HCEC 1CT (cell line): ENCODE data around the gene H6PD.
A peak's percentile ranks its signal among the peaks of the same experiment; 100 is the strongest.

Source experiments
- DNase-seq: peaks from one replicate; pipeline ENCODE4 v3.0.0-alpha.2; 2017

Gene H6PD, protein sequence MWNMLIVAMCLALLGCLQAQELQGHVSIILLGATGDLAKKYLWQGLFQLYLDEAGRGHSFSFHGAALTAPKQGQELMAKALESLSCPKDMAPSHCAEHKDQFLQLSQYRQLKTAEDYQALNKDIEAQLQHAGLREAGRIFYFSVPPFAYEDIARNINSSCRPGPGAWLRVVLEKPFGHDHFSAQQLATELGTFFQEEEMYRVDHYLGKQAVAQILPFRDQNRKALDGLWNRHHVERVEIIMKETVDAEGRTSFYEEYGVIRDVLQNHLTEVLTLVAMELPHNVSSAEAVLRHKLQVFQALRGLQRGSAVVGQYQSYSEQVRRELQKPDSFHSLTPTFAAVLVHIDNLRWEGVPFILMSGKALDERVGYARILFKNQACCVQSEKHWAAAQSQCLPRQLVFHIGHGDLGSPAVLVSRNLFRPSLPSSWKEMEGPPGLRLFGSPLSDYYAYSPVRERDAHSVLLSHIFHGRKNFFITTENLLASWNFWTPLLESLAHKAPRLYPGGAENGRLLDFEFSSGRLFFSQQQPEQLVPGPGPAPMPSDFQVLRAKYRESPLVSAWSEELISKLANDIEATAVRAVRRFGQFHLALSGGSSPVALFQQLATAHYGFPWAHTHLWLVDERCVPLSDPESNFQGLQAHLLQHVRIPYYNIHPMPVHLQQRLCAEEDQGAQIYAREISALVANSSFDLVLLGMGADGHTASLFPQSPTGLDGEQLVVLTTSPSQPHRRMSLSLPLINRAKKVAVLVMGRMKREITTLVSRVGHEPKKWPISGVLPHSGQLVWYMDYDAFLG

DNA sequence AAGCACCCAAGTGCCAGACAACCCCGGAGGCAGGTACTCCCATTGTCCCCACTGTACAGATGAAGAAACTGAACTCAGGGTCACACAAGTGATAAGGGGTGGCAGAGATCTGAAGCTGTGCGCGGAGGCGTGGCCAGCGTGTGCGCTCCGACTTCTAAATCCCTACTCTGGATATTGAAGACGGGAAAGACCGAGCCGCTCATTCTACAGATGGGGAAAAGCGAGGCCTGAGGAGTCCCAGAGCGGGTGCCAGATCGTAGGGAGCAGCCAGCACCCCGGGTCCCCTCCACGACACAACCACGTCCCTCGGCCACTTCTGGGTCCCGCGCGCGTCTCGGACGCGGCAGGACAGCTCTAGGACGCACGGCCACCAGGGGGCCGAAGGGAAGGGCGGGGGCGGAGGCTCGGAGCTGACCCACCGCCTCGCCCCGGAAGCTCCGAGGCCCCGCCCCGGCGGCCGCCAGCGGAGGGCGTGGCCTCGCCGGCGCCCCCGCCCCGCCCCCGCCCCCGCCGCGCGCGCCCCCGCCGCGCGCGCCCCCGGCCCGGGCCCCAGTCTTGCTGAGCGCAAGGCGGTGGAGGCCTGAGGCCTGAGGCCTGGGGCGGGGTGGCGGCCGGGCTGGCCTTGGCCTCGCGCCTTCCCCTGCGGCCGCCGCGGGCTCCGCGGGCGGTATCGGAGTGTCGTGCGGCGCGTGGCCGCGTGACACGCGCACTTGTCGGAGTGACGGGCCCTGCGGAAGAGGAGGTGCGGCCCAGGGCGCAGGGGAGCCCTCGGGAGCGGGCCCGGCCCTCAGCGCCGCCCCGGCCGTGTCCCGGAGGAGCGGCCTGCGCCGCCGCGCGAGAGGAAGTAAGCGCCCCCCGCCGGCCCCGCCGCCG, at the start of gene H6PD:
Gene H6PD, plus strand, starts transcription at position 552 of the 873 bp plus-strand sequence. CDS start 10,161 bp downstream, outside the sequence.
- DNase-seq, result peak; percentile 79

DNA sequence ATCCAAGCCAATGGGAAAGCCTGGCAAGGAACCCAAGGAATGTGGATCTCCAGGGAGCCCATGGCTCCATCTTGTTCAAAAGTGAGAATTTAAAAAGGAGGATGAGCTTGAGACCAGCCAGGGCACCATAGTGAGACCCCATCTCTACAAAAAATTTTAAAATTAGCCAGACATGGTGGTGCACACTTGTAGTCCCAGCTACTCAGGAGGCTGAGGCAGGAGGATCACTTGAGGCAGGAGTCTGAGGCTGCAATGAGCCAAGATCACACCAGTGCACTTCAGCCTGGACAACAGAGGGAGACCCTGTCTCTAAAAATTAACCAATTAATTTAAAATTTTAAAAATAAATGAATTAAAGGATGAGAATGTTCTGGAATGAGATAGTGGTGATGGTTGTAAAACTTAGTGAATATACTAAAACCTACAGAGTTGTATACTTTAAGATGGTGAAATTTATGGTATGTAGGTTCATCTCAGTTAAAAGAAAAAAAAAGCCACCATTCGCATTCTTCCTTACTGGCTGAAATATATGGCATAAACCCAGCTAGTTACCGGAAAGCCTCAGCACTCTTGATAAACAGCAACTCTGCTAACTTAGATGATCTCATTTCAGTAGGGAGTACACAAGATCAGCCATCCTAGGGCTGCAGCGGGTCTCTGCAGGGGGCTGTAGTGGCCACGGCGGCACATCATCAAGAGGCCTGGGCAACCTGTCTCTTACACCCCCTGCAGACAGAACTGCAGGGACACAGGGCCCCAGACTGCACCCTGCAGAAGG, 48.3 kb upstream of the H6PD start:
- DNase-seq, result no peak

DNA sequence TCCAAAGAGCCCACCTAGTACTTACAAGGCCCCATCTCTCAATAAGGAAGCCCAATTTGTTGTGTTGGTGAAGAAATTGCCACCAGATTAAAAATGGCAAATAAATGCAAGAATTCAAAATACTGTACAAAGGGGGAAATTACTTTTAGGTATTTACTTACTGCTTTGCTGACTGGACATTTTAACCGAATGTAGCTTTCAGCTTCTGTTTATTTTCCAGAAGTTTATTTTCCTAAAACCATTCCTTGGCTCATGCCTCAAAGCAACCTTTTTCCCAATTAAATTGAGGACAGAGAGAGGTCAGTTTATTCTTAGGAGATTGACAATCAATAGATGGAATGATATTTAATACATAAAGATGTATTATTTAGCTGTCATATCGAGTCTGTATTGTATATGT, 47.6 kb upstream of the H6PD start:
- no peak for DNase-seq

DNA sequence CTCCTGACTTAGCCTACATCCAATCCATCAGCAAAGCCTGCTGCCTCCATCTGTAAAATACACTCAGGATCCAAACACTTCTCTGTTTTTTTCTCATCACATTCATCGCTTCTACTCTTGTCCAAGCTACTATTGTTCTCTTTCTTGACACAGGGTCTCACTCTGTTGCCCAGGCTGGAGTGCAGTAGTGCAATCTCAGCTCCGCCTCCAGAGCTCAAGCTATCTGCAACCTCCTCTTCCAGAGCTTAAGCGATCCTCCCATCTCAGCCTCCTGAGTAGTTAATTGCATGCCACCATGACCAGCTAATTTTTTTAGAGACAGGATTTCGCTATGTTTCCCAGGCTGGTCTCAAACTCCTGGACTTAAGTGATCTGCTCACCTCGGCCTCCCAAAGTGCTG, 44.3 kb upstream of the H6PD start:
- no peak for DNase-seq

DNA sequence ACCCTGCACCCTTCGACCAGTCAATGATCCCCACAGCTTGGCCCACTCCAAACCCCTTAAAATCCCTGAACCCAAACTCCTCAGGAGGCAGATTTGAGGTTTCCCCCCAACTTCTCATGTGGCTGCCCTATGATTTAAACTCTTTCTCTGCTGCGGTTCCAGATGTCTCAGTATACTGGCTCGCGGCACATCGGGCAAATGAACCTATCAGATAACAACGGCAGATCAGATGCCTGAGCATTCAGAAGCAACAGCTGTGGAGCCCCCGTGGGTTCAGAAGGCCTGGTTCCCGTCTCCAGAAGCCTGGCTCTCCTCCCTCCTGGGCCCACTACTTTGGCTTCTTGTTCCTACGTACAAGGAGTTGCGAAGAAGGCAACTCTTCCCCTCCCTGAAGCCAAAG, 43.3 kb upstream of the H6PD start:
- DNase-seq, result no peak

DNA sequence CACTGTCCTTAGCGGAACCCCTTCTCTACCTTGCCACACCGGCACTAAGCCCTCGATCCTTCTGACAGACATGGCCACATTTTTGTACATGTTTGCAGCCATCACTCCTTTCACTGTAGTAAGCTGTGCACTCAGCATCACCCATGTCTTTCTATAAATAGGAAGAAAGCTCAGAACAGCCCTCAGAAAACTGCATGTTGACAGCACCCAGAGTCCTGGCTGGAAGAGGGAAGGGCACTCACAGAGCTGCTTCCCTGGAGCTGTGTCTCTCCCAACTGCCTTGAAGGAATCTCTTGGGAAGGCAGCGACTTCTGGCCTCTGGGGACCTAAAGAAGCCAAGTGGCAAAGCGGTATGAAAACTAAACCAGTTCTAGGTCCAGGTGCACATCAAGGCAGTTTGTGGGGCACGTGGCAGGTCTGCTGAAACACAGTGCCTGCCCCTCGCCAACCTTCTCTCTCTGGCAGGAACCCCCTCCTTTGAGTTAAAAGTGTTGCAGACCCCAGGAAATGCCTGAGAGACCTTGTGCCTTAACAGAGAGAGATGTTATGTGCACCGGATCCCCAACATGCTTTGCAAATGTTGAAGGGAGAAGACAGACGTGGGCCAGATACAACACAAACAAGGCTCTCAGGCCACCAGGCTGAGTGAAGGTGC, 41.9 kb upstream of the H6PD start:
- DNase-seq, result no peak

DNA sequence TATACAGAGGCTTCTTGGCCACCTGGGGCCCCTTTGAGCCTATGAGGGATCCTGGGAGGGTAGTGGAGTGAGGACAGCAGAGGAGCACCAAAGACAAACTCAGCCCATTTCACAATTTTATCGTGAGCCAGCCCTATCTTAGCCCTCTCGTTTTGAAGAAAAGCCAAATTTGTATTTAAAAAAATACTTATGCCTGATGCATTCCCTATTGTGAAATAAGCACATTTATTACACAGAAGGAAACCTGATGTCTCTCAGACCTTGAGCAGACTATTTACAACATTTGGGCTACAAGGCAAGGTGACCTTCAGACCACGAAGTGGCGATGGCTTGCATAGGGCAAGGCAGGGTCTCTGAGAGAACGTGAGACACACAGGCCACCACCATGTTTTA, 41.3 kb upstream of the H6PD start:
- peak; percentile 53 for DNase-seq

DNA sequence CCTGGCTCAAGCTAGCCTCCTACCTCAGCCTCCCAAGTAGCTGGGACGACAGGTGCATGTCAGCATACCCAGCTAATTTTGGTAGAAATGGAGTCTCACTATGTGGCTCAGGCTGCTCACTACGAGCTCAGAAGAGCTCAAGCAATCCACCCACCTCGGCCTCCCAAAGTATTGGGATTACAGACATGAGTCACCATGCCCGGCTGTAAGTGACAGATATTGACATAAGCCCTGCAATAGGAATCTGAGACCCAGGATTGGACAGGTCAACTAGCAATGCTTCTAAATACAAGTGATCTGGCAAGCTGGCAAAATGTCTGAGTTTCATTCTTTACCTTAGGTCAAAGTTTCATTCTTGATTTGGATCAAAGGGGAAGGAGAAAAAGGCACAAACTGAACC, 40.5 kb upstream of the H6PD start:
- DNase-seq, result no peak

DNA sequence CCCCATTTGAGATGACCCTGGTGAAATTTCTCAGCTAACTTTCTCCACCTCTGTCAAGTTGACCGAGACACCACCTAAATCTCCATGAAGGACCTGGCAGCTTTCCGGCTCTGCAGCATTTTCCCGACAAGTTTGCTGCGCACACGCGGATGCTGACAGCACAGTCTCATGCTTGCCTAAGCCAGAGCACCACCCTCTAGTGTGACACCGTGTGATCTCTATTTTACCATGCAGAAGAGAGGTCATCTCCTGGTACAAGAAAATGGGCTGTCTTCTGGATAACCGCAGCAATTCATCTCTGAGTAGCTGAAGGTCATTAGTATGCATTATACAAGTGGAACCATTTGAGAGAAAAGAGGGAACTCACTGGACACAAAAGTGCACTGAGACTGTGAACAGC, 38.9 kb upstream of the H6PD start:
- DNase-seq, result no peak

DNA sequence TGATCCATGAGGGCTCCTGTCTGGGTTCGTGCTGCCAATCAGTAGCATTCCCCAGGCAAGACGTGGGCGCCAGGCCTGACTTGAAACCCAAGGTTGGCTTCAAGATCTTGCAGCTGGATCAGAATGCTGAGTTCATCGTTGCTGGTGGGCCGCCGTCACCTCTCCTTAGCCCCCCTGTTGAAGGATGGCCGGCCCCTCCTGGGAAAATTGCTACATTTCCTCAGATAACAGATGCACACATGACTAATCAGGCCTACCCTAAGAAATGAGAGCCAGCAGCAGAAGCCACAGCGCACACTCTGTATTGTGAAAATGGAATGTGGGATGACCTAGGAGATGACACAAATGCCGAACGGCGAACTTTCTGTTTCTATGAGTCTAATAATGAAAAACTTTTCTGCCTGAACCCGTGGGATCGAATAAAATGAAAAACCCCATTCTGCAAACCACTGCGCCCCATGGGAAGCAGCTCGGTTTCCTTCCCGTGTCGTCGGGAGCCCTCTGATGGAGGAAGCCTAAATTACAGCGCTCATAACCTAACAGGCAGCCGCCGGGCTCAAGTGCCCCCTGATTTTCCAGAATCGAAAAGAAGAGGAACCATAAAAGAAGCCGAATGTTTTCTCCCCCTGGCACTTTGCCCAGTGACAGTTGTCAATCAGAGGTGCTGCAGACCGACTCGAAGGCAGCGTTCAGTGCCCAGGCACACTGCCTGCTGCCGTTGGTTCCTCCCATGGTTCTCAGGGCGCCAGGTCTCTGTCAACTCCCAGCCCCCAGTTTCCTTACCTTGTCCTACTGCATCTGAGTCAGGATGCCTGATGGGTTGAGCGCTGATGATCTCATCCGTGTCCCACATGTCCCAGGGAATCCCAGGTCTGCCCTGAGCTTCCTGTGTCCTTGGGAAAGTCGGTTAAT, 38.2 kb upstream of the H6PD start:
- peak; percentile 85 for DNase-seq

DNA sequence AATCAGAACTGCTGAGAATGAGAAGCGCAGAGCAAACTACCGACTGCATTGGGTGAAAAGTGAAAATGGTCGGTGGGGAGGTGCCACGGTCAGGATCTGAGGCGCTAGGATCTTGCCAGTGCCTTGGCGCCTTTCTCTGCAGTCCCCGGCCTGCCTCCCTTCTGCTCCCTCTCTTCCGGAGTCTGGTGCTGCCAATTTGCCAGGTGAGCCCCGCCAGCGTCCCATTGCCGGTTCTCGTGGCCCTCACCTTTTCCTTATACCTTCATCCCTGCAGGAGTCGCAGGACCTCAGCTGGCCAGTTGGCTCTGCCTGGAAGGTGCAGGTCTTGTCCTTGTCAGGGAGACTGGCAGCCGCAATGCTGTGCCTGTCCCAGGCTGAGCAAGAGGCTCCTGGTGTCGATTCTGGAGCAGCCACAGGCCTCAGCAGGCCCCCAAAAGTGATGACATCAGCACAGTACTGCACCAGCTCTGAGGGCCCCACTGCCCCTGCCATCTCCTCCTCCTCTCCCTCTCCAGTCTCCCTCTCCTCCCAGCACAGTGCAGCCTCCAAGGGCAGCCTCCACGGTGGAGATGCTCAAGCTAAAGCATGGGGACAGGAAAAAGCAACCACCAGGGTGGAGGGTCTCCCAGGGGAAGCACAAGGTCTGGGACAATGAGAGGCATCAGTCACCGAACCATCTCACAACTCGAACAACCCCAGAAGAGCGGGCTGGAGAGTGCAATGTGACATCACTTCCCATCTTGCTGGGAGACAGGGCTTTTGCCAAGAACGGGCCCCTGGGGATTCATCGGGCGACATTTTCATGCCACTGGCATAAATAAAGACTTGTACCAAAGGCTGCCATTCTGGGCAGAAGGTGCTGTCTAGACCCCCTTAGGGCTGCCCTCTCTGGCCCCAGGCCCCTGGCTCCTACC, 37.1 kb upstream of the H6PD start:
- no peak for DNase-seq

DNA sequence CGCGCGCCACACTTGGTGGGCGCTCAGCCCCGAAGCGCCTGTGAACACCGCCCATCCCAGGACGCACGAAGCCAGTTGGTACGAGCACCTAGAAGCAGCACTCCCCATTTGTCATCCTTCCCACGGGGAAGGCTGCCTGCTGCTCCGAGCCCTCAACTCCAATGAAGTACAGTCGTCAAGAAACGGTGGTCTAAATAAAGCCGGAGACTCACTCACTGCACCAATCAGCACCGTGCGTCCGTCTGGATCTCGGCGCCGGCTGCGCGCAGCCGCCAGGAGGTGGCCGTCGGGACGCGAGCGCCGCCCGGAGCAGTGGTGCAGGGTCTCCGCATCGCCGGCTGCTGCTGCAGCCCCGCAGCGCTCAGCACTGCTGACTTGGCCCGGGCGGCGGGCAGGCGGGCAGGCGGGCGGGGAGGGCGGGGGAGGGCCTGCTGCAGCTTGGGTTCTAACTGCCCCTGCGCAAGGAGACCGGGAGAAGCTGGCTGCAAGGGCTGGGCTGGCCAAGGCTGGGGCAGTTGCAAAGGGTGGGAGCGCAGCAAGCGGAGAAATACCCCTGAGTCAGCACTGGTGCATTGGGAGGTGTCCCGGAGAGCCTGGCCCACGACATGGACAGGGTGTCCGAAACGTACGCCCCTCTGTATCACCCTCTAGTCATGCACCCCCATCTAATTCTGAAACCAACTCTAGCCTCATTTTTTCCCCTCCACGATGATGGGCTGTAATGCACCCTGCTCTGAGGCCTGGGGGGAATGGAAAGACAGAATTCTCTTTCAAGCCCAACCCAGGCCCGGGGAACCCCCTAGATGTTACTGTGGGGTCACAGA, 35.8 kb upstream of the H6PD start:
- DNase-seq, result no peak

DNA sequence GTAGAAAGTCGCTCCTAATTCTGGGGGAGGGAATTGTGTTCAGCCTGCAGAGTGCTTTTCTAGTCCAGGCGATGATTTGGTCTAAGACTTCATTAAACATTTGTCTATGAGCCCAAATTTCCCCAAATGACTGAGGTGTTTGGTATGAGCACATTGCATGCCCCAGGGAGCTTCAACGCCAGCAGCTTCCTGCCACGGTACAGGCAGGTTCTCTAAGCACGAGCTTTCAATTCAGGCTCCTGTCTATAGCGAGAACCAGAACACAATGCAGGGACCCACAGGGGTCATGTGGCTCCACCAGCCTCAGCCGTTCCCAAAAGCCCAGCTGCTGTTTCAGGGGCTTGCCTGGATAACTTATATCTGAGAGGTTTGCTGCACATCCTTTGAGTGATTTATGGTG, 34.1 kb upstream of the H6PD start:
- peak; percentile 49 for DNase-seq

DNA sequence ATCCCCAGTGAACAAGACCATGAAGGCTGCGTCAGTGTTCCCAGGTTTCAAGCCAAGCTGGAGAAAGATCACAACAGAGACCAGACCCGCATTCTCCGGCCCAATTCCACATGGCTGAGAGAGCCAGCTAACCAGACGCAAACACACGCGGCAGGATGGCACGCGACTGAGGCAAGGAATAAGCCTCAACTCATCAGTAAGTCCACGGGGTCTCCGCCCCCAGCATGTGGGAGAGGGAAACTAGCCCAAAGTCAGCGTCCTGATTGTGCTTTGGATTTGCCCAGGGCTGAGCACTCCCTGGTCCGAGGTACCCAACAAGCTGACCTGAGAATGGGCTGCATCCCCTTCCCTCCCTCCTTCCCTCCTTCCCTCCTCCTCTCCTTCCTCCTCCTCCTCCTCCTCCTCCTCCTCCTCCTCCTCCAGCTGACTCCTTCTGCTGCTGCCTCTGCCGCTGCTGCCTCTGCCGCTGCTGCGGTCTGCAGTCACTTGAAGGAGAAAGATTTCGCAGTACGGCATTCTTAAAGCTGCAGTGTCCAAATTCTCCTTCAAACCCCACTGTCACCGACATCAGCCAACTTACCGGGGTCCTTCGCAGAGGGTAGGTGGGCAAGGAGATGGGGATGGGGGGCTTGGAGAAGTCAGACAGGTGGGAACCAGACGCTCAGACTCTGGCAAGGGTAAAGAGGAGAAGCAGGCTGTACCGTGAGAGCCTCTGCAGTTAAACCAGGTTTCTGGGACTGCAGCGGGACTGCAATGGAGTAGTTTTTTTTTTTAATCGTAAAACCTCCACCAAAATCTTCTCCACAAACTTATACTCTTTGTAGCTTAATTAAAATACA, 33.0 kb upstream of the H6PD start:
- peak; percentile 65 for DNase-seq

DNA sequence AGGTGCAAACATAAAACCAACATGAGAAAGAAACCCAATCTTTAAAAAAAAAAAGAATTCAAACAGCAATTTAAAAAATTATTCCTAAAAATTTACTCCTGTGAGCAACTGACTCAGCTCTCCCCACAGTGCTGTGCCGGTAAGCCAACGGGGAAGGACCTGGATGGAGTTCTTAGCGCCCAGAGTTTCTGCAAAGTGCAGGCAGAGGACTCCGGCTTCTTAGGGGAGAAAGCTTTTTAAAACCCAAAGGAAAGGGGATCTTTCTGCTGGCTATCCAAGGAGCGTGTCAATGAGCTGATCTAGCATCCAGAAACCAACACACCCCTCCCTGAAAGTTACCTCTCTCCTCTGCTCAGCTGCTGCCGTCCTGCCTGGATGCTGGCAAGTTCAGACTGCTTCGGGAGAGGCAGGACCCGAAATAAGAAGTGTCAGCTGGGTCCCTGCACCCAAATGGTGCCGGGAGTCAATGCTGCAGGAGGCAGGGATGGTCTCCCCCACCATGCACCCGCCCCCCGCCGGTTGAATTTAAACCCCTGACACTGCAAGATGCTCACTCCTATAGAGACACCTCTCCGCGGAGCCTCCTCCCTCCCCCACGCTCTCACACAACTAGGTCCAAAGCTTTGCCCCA, 32.2 kb upstream of the H6PD start:
- DNase-seq, result peak; percentile 28

DNA sequence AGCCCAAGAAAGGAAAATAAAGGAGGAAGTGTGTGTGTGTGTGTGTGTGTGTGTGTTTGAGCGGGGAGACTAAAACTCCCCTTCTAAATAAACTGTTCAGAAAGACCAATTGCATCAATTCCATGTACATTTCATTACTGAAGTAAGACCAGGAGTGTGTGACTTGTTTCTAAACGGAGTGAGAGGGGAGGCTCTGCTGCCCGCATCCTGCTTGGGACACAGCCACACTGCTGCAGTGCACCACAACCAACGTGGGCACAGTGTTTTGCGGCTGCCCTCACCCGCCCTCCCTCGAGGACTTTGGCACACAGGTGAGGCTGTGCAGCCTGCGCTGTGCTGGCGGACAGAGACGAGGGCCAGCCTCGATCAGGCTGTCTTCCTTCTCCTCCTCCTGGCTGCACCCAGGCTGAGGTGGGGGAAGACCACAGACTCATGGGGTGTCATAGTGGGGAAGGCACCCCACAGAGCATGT, 31.0 kb upstream of the H6PD start:
- no peak for DNase-seq

DNA sequence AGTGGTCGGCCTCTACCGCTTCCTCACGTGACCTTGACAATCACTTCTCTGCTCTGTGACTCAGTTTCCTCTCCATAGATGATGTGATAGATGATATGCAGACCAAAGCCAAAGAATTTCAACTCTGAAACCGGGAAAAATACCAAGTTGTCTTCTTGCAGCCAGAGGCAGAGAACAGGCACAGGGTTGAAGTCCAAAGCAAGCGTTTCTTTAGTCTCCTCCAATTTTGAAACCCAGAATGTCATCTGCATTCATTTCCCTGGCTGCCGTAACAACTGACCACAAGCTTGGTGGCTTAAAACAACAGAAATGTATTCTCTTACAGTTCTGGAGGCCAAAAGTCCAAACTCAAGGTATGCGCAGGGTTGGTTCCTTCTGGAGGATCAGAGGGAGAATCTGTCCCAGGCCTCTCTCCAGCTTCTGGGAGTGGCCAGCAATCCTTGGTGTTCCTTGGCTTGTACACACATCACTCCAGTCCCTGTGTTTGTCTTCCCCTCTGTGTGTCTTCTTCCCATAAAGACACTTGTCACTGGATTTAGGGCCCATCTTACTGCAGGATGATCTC, 30.3 kb upstream of the H6PD start:
- no peak for DNase-seq
